Suprapubic skin (tissue), 4 donors: ENCODE measurements around the gene ULBP2. TPM values are rescaled to one million over a fixed set of nuclear protein-coding genes. Genes with fewer than 3 reads are reported as not detected.
"Not testable (repeated sequence)": the region's sequence is repeated elsewhere in the genome, so short reads cannot be mapped to it uniquely, and the experiment has no call there.

Source experiments
- DNase-seq, 2 donors: peaks; one replicate each; pipeline ENCODE4 v3.0.0-alpha.2; 2019; ENCODE audit warnings: low spot score in 2 of 2
- H3K27ac ChIP-seq: fragments of 200-600 bp; sonication (generic); one replicate; pipeline ENCODE4 v1.5.1; 2019
- H3K27me3 ChIP-seq: fragments of 200-600 bp; sonication (generic); one replicate; pipeline ENCODE4 v1.5.1; 2019
- H3K36me3 ChIP-seq: fragments of 200-600 bp; sonication (generic); one replicate; pipeline ENCODE4 v1.5.1; 2019
- H3K4me1 ChIP-seq: fragments of 200-600 bp; sonication (generic); one replicate; pipeline ENCODE4 v1.5.1; 2019
- H3K4me3 ChIP-seq: fragments of 200-600 bp; sonication (generic); one replicate; pipeline ENCODE4 v1.5.1; 2019; ENCODE audit warnings: mild to moderate bottlenecking
- H3K9me3 ChIP-seq: fragments of 200-600 bp; sonication (generic); one replicate; pipeline ENCODE4 v1.5.1; 2019
- EP300 ChIP-seq: sonication (generic); formaldehyde crosslinking; IDR thresholded peaks from one replicate; pipeline ENCODE4 v1.6.1; 2017; ENCODE audit warnings: antibody characterized with exemption
- POLR2A ChIP-seq, 2 donors: fragments of 450-650 bp; IDR thresholded peaks; one replicate each; pipeline ENCODE4 v1.6.1; 2017; ENCODE audit warnings: antibody characterized with exemption in 2 of 2, mild to moderate bottlenecking in 2 of 2, moderate library complexity in 2 of 2
- POLR2AphosphoS5 ChIP-seq, 3 donors: sonication (generic); formaldehyde crosslinking; IDR thresholded peaks; one replicate each; pipeline ENCODE4 v1.6.1; 2017; ENCODE audit warnings: antibody characterized with exemption in 3 of 3
- WGBS: methylation state at CpG from one replicate; pipeline ENCODE4 v1.1.5; 2018; 5-methylcytosine and 5-hydroxymethylcytosine counted together
- total RNA-seq, 4 donors: library from RNA; depleted of rRNA; stranded (reverse); fragments of >200 nt; gene quantifications; one replicate each; pipeline ENCODE4 v1.1.0, GENCODE V29; 2016
- TF ChIP-seq, protein P1 (sequence below), 2 donors: fragments of 200-600 bp in 1 of 2; fragments of 450-650 bp in 1 of 2; sonication (generic) in 1 of 2; IDR thresholded peaks; one replicate each; pipeline ENCODE4 v1.5.1; 2016 to 2019; ENCODE audit warnings: antibody characterized with exemption in 2 of 2, mild to moderate bottlenecking in 1 of 2, moderate library complexity in 1 of 2

ULBP2 gene
- total RNA-seq, 4 donors from 2014 or later = 0.76 to 0.95 TPM; not detected in 2

DNA sequence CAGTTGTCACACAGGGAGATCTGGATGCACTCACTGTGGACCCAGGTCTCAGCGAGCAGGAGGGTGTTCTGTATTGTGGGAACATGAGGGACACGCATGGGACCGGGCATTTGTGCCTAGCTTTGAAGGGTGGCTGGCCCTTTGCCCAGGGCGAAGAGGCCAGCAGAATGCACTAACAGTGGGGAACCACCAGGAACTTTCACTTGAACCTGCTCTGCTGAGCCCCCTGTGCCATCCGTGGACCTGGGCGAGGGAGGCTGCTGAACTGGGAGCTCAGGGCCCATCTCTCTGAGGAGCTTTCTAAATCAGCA is 1.2 kb upstream of the ULBP2 start:
- Histone ChIP-seq H3K4me3 (no peak overlapping the region), H3K36me3 (no peaks in the 10 kb centered on the region), H3K9me3 (no peaks in the 10 kb centered on the region), H3K27me3 (peaks cover 67% of the 10 kb centered on the region), H3K27ac (no peak overlapping the region), H3K4me1 (peaks cover 29% of the 10 kb centered on the region)
- 53% methylated on average over 6 of the region's 6 CpGs for WGBS
- TF ChIP-seq EP300 (no peak), POLR2A (IDR thresholded peaks at IDR 0.05) (no peak), POLR2AphosphoS5 (IDR thresholded peaks at IDR 0.05) (no peak)
- TF ChIP-seq, protein P1, sequence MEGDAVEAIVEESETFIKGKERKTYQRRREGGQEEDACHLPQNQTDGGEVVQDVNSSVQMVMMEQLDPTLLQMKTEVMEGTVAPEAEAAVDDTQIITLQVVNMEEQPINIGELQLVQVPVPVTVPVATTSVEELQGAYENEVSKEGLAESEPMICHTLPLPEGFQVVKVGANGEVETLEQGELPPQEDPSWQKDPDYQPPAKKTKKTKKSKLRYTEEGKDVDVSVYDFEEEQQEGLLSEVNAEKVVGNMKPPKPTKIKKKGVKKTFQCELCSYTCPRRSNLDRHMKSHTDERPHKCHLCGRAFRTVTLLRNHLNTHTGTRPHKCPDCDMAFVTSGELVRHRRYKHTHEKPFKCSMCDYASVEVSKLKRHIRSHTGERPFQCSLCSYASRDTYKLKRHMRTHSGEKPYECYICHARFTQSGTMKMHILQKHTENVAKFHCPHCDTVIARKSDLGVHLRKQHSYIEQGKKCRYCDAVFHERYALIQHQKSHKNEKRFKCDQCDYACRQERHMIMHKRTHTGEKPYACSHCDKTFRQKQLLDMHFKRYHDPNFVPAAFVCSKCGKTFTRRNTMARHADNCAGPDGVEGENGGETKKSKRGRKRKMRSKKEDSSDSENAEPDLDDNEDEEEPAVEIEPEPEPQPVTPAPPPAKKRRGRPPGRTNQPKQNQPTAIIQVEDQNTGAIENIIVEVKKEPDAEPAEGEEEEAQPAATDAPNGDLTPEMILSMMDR (IDR thresholded peaks at IDR 0.05) = no peak
- DNase-seq = peak in 1 of 2 donors; percentile 38

DNA sequence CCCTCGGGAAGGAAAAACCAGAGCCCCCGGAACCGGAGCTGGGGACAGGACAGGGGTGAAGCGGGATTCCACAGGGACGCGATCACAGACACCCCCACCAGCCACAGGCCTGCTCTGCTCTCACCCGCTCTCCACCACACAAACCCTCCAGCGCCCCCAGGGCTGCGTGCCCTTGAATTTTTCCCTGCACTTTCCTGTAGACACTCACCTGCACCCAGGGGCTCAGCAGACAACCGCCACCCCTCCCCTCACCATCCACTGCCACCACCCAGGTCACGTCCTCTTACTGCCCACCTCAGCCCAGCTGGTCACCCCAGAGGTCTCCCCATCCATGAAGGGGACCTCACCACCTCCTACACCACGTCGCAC is 631 bp downstream of the ULBP2 start:
- H3K27ac ChIP-seq = no peak overlapping the region
- peaks cover 49% of the 10 kb centered on the region for H3K27me3 ChIP-seq
- no peaks in the 10 kb centered on the region for H3K36me3 ChIP-seq
- TF ChIP-seq EP300 (no peak), POLR2AphosphoS5 (IDR thresholded peaks at IDR 0.05) (no peak), POLR2A (IDR thresholded peaks at IDR 0.05) (no peak)
- TF ChIP-seq, protein P1 (IDR thresholded peaks at IDR 0.05) = no peak
- DNase-seq = peak in 1 of 2 donors; percentile 77
- 56% methylated on average over 8 of the region's 13 CpGs for WGBS
- peak overlapping the region; percentile 46 for H3K4me3 ChIP-seq
- H3K9me3 ChIP-seq = no peaks in the 10 kb centered on the region
- peaks cover 29% of the 10 kb centered on the region for H3K4me1 ChIP-seq

DNA sequence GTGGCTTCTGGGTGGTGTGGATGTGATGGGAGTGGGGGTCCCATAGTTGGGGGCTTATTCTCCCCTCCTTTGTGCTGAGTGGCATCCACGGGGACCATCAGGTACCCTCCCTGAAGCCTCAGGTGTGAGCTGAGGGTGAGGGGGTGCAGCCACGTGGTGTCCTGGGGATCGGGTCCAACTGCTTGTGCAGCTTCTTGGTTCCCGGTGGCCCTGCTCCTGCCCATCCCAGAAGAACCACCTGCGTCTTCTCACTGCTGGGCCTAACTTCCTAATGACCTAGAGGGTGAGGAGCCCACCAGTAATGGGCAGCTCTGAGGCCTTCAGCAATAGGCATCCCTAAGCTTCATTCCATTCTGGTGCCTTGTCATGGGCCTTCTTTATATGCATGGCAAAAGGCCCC is 1.5 kb downstream of the ULBP2 start:
- no CpG with 5 or more reads among the region's 5 CpGs for WGBS

DNA sequence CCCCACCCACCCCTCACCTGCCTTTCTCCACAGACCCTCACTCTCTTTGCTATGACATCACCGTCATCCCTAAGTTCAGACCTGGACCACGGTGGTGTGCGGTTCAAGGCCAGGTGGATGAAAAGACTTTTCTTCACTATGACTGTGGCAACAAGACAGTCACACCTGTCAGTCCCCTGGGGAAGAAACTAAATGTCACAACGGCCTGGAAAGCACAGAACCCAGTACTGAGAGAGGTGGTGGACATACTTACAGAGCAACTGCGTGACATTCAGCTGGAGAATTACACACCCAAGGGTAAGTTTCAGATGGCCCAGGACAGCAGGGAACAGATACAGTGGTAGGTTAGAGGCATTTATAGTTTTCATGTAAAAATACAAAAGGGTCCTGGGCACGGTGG is 3.5 kb downstream of the ULBP2 start:
- H3K27ac ChIP-seq, DNase-seq, H3K36me3 ChIP-seq, H3K4me3 ChIP-seq, H3K9me3 ChIP-seq: not testable (repeated sequence)
- 87% methylated on average over 3 of the region's 6 CpGs for WGBS
- H3K4me1 ChIP-seq = peaks cover 17% of the 10 kb centered on the region
- peaks cover 40% of the 10 kb centered on the region for H3K27me3 ChIP-seq

More for the DNA sequence above, 1.5 kb downstream of the ULBP2 start:
- not testable (repeated sequence) for H3K9me3 ChIP-seq, H3K4me3 ChIP-seq, H3K36me3 ChIP-seq, H3K27ac ChIP-seq
- peak in 1 of 2 donors; percentile 61 for DNase-seq
- Histone ChIP-seq H3K4me1 (peaks cover 26% of the 10 kb centered on the region), H3K27me3 (peaks cover 45% of the 10 kb centered on the region)

DNA sequence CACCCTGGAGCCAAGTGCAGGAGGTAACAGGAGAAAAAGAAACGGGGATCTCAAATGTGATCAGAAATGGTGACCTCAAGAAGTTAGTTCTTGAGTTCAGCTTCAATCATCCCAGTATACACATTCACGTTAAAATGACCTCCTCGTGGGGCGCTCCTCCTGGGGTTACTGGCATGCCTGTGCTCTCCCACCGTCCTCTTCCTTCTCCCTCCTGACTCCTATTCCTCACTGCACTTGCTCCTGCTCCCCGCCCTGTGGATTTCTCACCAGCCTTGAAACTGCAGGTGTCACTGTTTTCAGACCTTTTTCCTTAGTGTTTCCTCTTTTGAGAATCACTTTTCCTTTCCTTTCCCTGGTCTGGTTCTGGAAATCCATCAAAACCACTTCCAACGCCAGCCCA is 4.8 kb downstream of the ULBP2 start:
- H3K4me3 ChIP-seq, H3K4me1 ChIP-seq, H3K27ac ChIP-seq, H3K9me3 ChIP-seq, H3K36me3 ChIP-seq: not testable (repeated sequence)
- WGBS = 71% methylated on average over 7 of the region's 7 CpGs
- DNase-seq = peak in 1 of 2 donors; percentile 71
- peaks cover 41% of the 10 kb centered on the region for H3K27me3 ChIP-seq

DNA sequence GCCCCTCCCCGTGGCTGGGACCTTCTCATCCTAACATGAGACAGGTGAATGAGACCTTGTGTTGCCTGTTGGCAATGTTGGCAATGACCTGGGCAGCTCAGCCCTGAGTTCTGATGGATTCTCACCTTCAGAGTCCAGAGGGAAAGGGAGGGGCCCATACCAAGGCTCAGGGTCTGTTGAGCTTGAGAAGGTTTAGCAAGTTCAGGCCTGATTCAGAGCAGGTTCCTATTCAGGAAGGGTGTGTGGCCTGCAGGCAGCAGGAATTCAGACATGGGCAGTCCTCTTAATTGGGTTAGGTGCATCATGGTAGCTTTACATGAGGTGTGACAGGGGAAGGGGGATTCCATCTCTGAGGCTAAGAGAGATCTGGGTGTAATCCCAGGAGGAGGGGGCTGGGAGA is 5.7 kb downstream of the ULBP2 start:
- H3K27ac ChIP-seq, H3K4me3 ChIP-seq, H3K4me1 ChIP-seq, DNase-seq, H3K36me3 ChIP-seq, H3K9me3 ChIP-seq: not testable (repeated sequence)
- WGBS = no CpG with 5 or more reads among the region's 1 CpG
- peaks cover 44% of the 10 kb centered on the region for H3K27me3 ChIP-seq

DNA sequence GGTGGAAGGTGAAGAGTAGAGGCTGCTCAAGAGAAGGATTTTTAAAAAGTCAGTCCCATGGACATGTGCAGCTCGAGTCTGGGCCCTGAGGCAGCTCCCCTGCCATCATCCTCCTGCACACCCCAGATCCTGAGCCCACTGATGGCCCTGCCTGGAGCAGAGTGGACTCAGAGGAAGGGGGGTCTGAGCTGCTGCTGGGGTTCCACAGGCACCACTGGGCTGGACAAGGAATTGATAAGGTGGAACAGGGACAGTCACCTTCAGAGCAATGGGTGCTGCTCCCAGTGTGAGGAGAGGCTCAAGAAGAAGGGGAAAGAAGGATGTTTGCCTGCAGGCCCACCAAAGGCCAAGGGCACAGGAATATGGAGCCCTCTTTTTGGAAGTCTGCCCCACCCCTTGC is 6.2 kb downstream of the ULBP2 start:
- peak in 1 of 2 donors; percentile 38 for DNase-seq
- no peak overlapping the region for H3K27ac ChIP-seq
- TF ChIP-seq, protein P1 (IDR thresholded peaks at IDR 0.05) = no peak
- no peak for TF ChIP-seq POLR2AphosphoS5 (IDR thresholded peaks at IDR 0.05)
- no peak for TF ChIP-seq EP300
- TF ChIP-seq POLR2A (IDR thresholded peaks at IDR 0.05) = no peak
- H3K4me3 ChIP-seq = no peak overlapping the region
- H3K36me3 ChIP-seq = no peaks in the 10 kb centered on the region
- peaks cover 48% of the 10 kb centered on the region for H3K27me3 ChIP-seq
- no peaks in the 10 kb centered on the region for H3K4me1 ChIP-seq
- 100% methylated on average over 1 of the region's 1 CpG for WGBS
- H3K9me3 ChIP-seq = no peaks in the 10 kb centered on the region
